Measurements from ENCODE around the gene OR8B4. TPM values are rescaled to one million over a fixed set of nuclear protein-coding genes. Genes with fewer than 3 reads are reported as not detected.
"Not testable (repeated sequence)": the region's sequence is repeated elsewhere in the genome, so short reads cannot be mapped to it uniquely, and the experiment has no call there.

The OR8B4 gene
- total RNA-seq: not detected
- long read RNA-seq: 0 reads

DNA sequence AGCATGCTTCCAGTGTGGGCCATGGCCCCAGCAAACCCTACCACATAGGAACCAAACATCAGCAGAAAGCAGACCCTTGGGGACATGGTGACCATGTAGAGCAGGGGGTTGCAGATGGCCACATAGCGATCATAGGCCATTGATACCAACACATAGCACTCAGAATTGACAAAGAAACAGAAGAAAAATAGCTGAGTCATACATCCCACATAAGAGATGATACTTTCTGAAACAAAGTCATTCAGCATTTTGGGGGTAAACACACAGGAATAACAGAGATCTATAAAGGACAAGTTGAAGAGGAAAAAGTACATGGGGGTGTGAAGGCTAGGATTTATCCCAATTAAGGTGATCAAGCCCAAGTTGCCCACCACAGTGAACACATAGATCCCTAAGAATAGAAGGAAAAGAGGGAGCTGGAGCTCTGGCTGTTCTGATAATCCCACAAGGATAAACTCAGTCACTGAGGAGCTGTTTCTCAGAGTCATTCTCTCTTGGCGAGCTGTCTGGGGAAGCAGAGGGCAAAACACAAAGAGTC is at the start of gene OR8B4:
TSS of gene OR8B4 (minus strand) at position 488 of the 538 bp plus-strand sequence. CDS start at position 488, 0 bp downstream.
- DNase-seq (ENCODE audit: low spot score): no peak
- intact Hi-C loops (cut with DNase I): no loop called here

DNA sequence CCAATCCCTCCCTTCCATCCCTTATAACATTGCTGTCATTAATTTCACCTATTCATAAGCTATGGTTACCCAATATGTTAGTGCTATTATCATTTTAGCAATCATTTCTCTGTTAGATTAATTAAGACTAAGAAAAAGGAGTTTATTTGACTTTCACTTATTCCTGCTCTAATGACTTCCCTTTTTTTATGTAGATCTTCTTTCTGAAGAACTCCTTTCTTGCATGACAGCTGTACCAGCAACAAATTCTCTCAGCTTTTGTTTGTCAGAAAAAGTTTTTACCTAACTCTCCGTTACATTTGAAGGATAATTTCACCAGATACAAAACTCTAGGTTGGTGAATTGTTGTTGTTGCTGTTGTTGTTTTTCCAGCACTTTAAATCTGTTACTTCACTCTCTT is 49.4 kb upstream of the OR8B4 start:
- no peak for DNase-seq (ENCODE audit: low spot score)
- intact Hi-C loops (cut with DNase I): no loop called here

GRCh38 chr11:124473476-124473875 is 48.8 kb upstream of the OR8B4 start:
- no peak for DNase-seq (ENCODE audit: low spot score)
- intact Hi-C loops (cut with DNase I): no loop called here

DNA sequence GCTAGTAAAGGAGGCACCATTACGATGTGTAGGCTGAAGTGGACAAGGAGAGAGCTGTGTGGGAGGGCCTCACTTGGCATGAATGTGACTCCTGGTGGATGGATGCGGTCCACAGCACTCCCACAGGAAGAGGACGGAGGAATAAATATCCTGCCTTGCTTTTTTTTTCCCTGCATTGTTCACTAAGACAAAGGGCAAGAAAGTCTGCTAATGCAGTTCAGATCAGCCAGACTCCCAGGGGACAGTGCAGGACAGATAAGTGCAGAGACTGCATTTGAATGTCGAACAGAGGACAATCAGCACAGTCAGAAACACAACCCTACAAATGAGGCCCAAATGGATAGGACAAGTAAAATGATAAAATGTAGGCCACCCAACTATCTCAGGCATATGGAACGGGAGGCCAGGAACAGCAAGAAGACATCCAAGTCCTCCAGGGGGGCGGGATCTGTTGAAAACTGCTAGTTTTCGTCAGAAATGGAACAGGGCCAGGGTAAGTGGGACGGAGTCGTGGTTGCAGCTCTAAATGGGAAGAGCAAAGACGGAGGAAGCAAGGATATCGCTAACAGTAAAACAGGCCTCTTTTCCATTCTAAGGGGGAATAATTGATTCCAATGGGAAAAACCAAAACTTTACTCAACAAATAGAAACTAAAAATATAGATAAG is 46.0 kb upstream of the OR8B4 start:
- DNase-seq (ENCODE audit: low spot score): no peak
- intact Hi-C loops (cut with DNase I): no loop called here

GRCh38 chr11:124467381-124467927 is 42.8 kb upstream of the OR8B4 start:
- intact Hi-C loops (cut with DNase I): no loop called here
- DNase-seq (ENCODE audit: low spot score): no peak

DNA sequence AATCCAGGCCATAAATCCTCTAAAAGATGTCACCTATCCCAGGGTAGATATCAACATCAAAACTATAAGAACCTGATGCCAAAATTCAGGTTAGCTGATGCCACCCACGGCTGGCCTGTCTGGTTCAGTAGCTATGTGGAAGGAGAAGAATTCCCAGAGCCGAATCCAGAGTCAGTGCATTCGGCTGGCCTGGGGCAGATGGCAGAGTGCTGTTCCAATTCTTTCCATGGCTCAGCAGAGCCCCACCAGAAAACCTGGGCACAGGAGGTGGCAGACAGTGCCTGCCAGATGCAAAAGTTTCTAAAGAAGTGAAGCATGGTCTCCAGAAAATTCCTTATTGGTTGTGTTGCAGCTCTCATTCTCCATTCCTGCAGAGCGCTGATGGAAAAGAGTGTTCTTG is 40.7 kb upstream of the OR8B4 start:
- no peak for DNase-seq (ENCODE audit: low spot score)
- intact Hi-C loops (cut with DNase I): no loop called here

GRCh38 chr11:124463990-124464389 is 39.3 kb upstream of the OR8B4 start:
- intact Hi-C loops (cut with DNase I): no loop called here
- no peak for DNase-seq (ENCODE audit: low spot score)

GRCh38 chr11:124463324-124463723 is 38.7 kb upstream of the OR8B4 start:
- DNase-seq (ENCODE audit: low spot score): no peak
- intact Hi-C loops (cut with DNase I): no loop called here

DNA sequence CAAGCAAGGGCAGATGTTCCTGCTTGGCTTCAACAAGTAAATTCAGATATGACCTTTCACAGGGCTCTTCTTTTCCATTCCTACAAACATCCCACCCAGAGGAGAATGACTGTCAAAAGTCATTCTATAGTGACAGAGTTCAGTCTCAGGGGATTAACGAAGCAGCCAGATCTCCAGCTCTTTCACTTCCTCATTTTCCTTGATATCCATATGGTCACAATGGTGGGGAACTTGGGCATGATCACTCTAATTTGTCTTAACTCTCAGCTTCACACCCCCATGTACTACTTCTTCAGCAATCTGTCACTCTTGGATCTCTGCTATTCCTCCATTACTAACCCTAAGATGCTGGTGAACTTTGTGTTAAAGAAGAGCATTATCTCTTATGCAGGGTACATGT is 35.8 kb upstream of the OR8B4 start:
- intact Hi-C loops (cut with DNase I): no loop called here
- DNase-seq (ENCODE audit: low spot score): no peak

DNA sequence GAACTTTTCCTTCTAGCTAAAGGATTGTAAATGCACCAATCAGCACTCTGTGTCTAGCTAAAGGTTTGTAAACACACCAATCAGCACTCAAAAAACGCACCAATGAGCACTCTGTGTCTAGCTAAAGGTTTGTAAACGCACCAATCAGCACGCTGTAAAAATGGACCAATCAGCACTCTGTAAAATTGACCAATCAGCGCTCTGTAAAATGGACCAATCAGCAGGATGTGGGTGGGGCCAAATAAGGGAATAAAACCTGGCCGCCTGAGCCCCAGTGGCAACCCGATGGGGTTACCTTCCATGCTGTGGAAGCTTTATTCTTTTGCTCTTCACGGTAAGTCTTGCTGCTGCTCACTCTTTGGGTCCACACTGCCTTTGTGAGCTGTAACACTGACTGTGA is 34.7 kb upstream of the OR8B4 start:
- intact Hi-C loops (cut with DNase I); DNase-seq (ENCODE audit: low spot score): not testable (repeated sequence)

DNA sequence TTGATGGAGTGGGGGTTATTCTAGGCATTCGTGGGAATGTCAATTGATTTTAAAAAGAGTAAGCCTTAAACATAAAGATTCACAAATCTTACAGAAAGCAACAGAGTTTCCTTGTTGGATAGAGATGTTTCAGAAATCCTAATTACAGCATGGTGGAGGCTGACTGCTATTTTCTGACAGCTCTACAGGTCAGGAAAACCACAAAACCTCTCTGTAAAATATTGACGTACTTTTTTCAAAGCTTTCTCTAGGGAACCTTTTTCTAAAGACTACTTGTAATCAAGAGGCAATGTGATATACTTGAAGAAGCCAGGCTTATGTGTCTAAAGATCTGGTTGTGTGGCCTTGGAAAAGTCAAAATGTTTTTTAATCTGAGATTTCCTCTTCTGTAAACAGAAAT is 29.9 kb upstream of the OR8B4 start:
- no peak for DNase-seq (ENCODE audit: low spot score)
- intact Hi-C loops (cut with DNase I): no loop called here

- intact Hi-C loops (cut with DNase I): loop anchor here (10.0 kb wide), 1 partner anchor 138 kb away; no protein-coding TSS in a partner anchor
- no peak for DNase-seq (ENCODE audit: low spot score)
Measured at GRCh38 chr11:124446916-124447315, 22.2 kb upstream of the OR8B4 start.

GRCh38 chr11:124445646-124446150 is 21.0 kb upstream of the OR8B4 start, which contains the start of gene OR8B8:
TSS of gene OR8B8 (minus strand) at chr11:124445696. CDS start at chr11:124441085, 4,611 bp downstream.
- no peak for DNase-seq (ENCODE audit: low spot score)
- intact Hi-C loops (cut with DNase I): loop anchor here (10.0 kb wide), 1 partner anchor 139 kb away; no protein-coding TSS in a partner anchor

GRCh38 chr11:124442847-124443246 is 18.2 kb upstream of the OR8B4 start:
- intact Hi-C loops (cut with DNase I): loop anchor here (10.0 kb wide), 1 partner anchor 142 kb away; no protein-coding TSS in a partner anchor
- no peak for DNase-seq (ENCODE audit: low spot score)

DNA sequence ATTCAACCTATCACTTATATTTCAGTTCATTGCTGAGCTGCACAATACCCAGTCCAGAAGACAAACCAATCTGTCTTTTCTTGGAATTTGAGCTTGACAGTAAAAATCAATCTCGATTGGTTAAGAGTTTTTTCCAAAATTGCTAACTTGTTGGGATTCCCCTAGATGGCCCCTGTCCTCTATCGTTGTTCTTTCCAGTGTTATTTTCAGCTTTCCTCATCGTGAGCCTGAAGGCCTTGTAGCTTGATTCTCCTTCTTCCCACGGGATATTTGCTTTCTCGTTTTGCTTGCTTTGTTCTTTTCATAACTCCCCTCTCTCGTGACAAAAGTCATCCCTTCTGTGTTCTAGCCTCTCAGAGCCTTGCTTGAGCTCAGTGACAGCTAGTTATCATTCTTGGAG is 17.8 kb upstream of the OR8B4 start:
- intact Hi-C loops (cut with DNase I): loop anchor here (10.0 kb wide), 1 partner anchor 142 kb away; no protein-coding TSS in a partner anchor
- DNase-seq (ENCODE audit: low spot score): no peak

GRCh38 chr11:124441519-124441918 is 16.8 kb upstream of the OR8B4 start:
- no peak for DNase-seq (ENCODE audit: low spot score)
- intact Hi-C loops (cut with DNase I): loop anchor here (10.0 kb wide), 1 partner anchor 143 kb away; no protein-coding TSS in a partner anchor

- DNase-seq (ENCODE audit: low spot score): no peak
- intact Hi-C loops (cut with DNase I): loop anchor here (10.0 kb wide), 1 partner anchor 144 kb away; no protein-coding TSS in a partner anchor
Measured at GRCh38 chr11:124441081-124441480, 16.4 kb upstream of the OR8B4 start.

- intact Hi-C loops (cut with DNase I): loop anchor here (10.0 kb wide), 1 partner anchor 144 kb away; no protein-coding TSS in a partner anchor
Measured at GRCh38 chr11:124440608-124441007, 15.9 kb upstream of the OR8B4 start.

GRCh38 chr11:124434699-124435098 is 10.0 kb upstream of the OR8B4 start:
- intact Hi-C loops (cut with DNase I): no loop called here
- no peak for DNase-seq (ENCODE audit: low spot score)

More at GRCh38 chr11:124440608-124441007, 15.9 kb upstream of the OR8B4 start:
- no peak for DNase-seq (ENCODE audit: low spot score)

GRCh38 chr11:124429599-124429998 is 4.9 kb upstream of the OR8B4 start:
- intact Hi-C loops (cut with DNase I): no loop called here
- DNase-seq (ENCODE audit: low spot score): no peak

Data from cardiac septum (tissue), 1 donor.